Amygdala (tissue), 56 donors: ENCODE results near the gene TMEM178A.

Experiments used
- DNase-seq, 56 donors: peaks; one replicate each; lab custom pipeline; 2025; lab: John Stamatoyannopoulos, UW

Gene TMEM178A

GRCh38 chr2:39673018-39673417 is 7.3 kb downstream of the TMEM178A start:
- no peak for DNase-seq

- no peak for DNase-seq
These were observed 10.6 kb downstream of the TMEM178A start for GRCh38 chr2:39676342-39676741.

DNA sequence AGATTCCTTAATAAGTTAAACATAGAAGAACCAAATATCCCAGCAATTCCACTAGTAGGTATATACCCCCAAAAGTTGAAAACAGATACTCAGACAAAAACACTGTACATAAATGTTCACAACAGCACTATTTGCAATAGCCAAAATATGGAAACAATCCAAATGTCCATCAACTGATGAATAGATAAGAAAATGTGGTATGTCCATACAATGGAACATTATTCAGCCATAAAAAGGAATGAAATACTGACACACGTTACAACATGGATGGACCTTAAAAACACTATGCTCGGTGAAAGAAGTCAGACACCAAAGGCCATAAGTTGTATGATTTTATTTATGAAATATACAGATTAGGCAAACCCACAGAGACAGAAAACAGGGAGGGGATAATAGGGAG is 12.5 kb downstream of the TMEM178A start:
- no peak for DNase-seq

GRCh38 chr2:39679805-39680204 is 14.1 kb downstream of the TMEM178A start:
- no peak for DNase-seq

DNA sequence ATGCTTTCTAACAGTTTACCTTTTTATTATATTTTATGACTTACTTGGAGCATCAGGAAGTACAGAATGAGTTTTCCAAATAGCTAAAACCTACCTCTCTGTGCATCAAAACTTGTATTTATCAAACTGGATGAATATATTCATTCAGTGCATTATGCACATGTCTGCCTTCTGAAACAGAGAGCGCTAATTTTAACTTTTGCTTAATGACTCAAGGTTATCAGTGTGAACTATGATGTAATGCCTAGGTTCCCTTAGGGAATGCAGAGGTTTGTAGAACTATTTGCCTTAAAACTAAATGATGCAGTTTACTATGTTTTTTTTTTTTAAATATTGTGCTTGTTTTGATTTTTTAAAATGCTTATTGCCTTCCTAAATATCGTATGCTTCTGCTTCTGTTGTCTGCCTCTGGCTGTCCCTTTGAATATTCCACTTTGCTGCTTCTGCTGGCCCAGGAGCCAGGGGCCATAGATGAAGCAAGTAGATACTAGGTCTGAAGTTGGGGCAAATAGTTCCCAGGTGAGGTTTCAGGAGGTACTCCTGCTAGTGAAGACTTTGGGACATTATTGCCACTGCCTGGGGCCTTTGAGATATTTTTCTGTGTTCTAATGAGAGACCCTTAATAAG is 16.5 kb downstream of the TMEM178A start:
- DNase-seq, result no peak

- no peak for DNase-seq
These were observed 17.4 kb downstream of the TMEM178A start for GRCh38 chr2:39683022-39683699.

DNA sequence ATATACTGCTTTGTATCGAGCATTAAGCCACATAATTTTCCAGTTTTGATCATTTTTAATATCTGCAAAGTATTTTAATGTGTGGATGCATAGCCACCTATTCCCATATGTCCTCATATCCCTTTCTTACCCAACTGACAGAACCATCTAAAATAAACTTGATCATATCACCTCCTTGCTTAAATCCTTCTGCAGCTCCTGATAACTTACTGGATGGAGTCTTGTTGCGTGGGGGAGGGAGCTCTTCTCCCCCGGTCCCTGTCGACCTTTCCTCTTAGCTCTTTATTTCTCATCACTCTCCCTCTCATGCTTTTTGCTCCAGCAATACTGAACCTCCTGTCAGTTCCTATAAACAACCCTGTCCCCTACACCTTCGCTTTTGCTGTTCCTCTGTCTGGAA is 18.7 kb downstream of the TMEM178A start:
- DNase-seq, result no peak

DNA sequence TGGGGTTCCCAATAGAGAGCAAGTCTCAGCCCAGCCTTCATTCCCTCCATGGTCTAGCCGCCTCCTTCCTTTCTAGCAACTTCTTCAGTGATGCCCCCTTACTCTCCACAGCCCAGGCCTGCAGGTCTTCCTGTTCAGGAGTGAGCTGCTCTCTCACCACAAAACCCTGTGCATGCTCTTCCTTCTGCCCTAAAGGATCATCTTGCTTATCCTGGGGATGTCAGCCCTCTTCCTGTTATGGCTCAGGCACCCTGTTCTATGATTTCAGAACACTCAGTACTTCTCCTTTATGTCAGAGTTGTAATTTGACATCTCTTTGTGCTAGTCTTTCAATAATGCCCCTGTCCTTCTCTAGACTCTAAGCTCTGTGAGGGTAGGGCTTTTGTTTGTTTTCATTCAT is 19.4 kb downstream of the TMEM178A start:
- no peak for DNase-seq

GRCh38 chr2:39686456-39686855 is 20.7 kb downstream of the TMEM178A start:
- no peak for DNase-seq

DNA sequence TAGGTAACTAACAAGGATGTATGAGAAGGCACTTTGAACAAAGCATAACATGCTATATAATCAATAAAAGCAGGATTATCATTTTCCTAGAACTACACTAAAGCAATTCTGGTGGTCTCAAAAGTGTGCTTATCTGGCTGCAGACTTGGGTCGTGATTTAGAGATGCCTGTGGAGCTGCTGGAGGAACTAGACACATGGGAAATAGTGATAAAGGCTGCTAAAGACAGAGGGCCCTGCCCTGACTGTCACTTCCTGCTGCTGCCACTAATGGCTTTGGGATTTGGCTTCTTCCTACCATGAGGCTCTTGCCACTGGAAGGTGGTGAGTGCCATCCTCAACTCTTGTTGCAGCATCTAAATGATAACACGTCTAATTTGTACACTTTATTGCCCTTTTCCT is 22.5 kb downstream of the TMEM178A start:
- no peak for DNase-seq

- no peak for DNase-seq
These were observed 23.6 kb downstream of the TMEM178A start for GRCh38 chr2:39689272-39689841.

DNA sequence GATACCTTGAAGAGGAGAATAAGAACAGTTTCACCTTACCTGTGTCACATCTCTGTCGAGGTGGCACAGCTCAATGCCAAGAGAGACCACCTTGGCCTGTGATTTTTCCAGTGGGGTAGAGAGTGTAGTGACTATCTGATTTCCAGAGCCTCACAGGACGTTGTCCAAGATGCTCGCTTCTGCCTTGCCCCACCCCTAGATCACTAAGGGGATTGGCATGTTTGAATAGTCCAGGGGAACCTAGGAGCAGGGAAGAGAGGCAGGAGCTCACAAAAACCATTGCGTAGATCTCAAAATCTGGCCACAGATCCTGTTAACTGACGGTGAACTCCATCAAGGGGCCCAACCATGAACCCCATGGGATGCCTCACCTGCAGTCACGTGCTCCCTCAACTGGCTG is 24.2 kb downstream of the TMEM178A start:
- DNase-seq, result no peak

DNA sequence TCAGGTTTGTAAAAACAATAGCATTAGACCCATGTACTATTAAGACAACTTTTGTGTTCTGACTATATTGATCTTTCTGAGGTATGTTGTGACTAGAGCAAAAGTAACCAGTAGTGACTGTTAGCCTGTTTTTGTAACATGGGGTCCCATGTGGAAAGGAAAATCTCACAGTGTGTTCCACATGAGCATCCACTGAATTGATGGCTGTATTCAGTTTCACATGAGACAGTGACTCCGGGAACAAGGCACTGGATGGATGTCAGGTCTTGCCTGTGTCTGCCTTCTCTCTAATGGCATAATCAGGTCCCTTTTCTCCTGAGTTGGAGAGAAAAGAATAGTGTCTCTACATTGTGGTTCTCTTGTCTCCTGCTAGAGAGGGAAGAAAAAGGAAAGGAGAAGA is 27.5 kb downstream of the TMEM178A start:
- DNase-seq, result no peak

- DNase-seq, result peak in 1 of 56 donors; percentile 21
These were observed 30.4 kb downstream of the TMEM178A start for GRCh38 chr2:39696101-39696553.

DNA sequence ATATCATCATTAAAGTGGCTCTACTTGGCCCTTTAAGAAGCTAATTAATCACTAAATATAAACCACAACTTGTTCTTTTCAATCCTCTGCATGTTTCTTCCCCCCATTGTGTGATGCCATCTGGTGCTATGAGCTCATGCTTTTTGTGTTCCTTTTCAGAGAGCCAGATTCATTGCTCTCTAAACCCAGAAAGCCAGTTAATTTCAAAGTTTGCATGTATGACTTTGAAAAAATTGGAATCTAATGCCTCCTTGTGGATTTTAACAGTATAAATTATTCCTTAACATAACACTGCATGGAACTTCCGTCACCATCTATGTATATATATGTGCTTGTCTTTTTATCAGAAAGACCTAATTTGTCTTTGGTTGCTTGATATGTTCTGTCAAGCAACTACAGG is 31.1 kb downstream of the TMEM178A start:
- DNase-seq, result peak in 14 of 56 donors; percentile 5 to 43 (median 19)

- peak in 11 of 56 donors; percentile 4 to 45 (median 20) for DNase-seq
These were observed 31.7 kb downstream of the TMEM178A start for GRCh38 chr2:39697454-39697853.

DNA sequence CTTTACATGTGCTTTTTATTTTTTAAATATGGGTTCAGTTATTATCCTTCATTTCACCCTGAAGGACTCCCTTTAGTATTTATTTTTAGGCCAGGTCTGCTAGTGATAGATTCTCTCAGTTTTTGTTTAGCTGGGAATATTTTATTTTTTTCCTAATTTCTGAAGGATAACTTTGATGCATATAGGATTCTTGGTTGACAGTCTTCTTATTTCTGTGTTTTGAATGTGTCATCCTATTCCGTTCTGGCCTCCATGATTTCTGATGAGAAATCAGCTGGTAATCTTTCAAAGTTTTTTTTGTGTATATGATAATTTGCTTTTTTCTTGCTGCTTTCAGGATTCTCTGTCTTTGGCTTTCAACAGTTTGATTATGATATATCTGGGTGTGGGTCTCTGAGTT is 35.4 kb downstream of the TMEM178A start:
- no peak for DNase-seq

GRCh38 chr2:39703181-39703872 is 37.6 kb downstream of the TMEM178A start:
- DNase-seq, result no peak

- no peak for DNase-seq
These were observed 38.8 kb downstream of the TMEM178A start for GRCh38 chr2:39704540-39704939.

GRCh38 chr2:39705638-39706037 is 39.9 kb downstream of the TMEM178A start:
- no peak for DNase-seq

DNA sequence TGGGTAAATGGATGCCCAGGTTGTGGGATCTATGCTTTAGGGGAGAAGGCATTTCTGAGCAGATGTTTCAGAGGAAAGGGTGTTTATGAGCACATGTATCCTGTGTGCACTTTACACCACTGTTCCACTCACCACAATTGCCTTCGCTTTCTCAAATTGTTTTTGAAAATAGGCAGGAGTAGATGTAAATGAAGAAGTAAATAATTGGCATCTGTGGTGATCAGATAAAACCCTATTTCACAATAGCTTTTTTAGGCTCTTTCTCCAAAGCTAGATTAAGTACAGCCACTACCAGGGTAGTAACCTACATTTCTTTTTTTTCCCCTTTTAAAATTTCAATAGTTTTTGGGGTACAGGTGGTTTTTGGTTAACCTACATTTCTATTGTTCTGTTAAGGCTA is 40.6 kb downstream of the TMEM178A start:
- DNase-seq, result no peak
